ENCODE measurements around the gene NET1.

- TF ChIP-seq CREB1 (IDR thresholded peaks at IDR 0.05; ENCODE audit: low read depth): no peak
- TF ChIP-seq MAX (IDR thresholded peaks at IDR 0.05): no peak
- no peak for TF ChIP-seq EGR1 (IDR thresholded peaks at IDR 0.05)
- TF ChIP-seq CEBPB (IDR thresholded peaks at IDR 0.05): no peak
- no peak for TF ChIP-seq EP300 (IDR thresholded peaks at IDR 0.05; ENCODE audit: borderline replicate concordance)
- no peak for TF ChIP-seq YY1 (IDR thresholded peaks at IDR 0.05; ENCODE audit: low read depth)
- TF ChIP-seq FOXM1 (IDR thresholded peaks at IDR 0.05; ENCODE audit: borderline replicate concordance, low read depth): no peak
- TF ChIP-seq REST (IDR thresholded peaks at IDR 0.05; ENCODE audit: low read depth): no peak
- TF ChIP-seq RAD21 (IDR thresholded peaks at IDR 0.05; ENCODE audit: low read depth): no peak
- no peak for TF ChIP-seq TEAD4 (IDR thresholded peaks at IDR 0.05)
These were observed 86.6 kb downstream of the NET1 start for GRCh38 chr10:5498791-5499492.
